ENCODE results near the gene IL4I1. TPM values are rescaled to one million over a fixed set of nuclear protein-coding genes. Genes with fewer than 3 reads are reported as not detected.

Gene IL4I1
- total RNA-seq, 1 donor from 2014 or later = not detected

- intact Hi-C loops (cut with micrococcal nuclease) = no loop called here
Observed at GRCh38 chr19:49908480-49909420, 12.1 kb upstream of the IL4I1 start.

GRCh38 chr19:49907745-49908446 is 11.2 kb upstream of the IL4I1 start:
- intact Hi-C loops (cut with micrococcal nuclease) = no loop called here
- DNase-seq = no peak
- ATAC-seq = no peak

More at GRCh38 chr19:49908480-49909420, 12.1 kb upstream of the IL4I1 start:
- no peak for DNase-seq
- no peak for ATAC-seq

DNA sequence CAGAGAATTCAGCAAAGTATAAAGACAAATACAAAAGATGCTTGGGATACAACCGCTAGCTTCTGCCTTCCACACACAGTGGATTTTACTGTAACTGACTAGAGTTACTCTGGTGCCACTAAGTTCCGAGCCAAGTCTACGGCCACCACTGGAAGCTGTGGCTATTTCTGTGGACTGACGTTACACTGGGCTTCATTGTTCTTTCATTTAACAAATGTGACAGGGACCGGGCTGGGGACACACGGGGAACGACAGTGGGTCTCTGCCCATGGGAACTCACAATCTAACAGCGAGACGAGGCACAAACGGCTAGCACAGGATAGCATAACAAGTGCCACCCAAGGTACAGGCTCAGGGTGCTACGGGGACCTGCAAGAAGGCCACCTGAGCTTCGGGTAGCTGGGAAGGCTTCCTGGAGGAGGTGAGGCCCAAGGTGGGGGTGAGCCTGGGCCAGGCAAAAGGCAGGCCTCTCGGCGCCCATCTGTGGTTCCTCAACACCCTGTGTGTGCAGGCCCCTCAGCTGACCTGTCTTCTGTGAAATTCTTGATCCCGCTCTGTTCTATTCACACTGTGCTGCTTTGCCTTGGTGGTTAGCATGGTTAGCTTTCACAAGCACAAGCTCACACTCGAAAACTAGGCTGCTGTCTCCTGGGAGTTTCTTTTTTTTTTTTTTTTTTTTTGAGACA is 10.3 kb upstream of the IL4I1 start:
- DNase-seq (no peak), ATAC-seq (no peak)
- intact Hi-C loops (cut with micrococcal nuclease) = no loop called here

- DNase-seq (no peak), ATAC-seq (no peak)
- intact Hi-C loops (cut with micrococcal nuclease) = no loop called here
Observed at GRCh38 chr19:49904136-49904535, 7.4 kb upstream of the IL4I1 start.

- DNase-seq = no peak
Observed at GRCh38 chr19:49895566-49896297, 955 bp downstream of the IL4I1 start.

GRCh38 chr19:49894879-49895565 is 1.7 kb downstream of the IL4I1 start:
- DNase-seq = no peak
- ATAC-seq = no peak
- intact Hi-C loops (cut with micrococcal nuclease) = no loop called here

More at GRCh38 chr19:49895566-49896297, 955 bp downstream of the IL4I1 start:
- no peak for ATAC-seq
- intact Hi-C loops (cut with micrococcal nuclease) = no loop called here

- DNase-seq = no peak
- no peak for ATAC-seq
- intact Hi-C loops (cut with micrococcal nuclease) = no loop called here
Observed at GRCh38 chr19:49894011-49894664, 2.5 kb downstream of the IL4I1 start.

- DNase-seq = no peak
- ATAC-seq = no peak
- intact Hi-C loops (cut with micrococcal nuclease) = no loop called here
Observed at GRCh38 chr19:49892716-49893115, 4.0 kb downstream of the IL4I1 start.

DNA sequence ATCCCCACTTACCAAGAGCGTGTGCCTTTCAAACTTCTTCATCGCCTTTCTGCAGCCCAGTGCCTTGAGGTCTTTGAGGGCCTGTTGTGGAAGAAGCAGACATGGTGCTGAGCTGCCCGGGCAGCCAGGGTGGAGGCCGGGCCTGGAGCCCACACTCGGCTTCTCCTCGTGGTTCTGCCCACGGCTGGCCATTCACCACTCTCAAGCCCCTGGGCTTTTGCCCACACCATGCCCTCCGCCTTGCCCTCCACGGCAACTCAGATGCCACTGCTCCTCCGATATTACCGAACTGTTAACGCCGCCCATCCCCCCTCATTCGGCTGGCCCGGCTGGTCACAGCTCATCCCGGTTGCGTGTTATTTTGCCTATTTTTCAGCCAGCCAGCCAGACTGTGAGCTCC is 5.3 kb downstream of the IL4I1 start:
- intact Hi-C loops (cut with micrococcal nuclease) = no loop called here
- no peak for ATAC-seq

GRCh38 chr19:49890349-49891311 is 6.1 kb downstream of the IL4I1 start:
- ATAC-seq = peak; percentile 31
- intact Hi-C loops (cut with micrococcal nuclease) = no loop called here
- no peak for DNase-seq

More for the DNA sequence above, 5.3 kb downstream of the IL4I1 start:
- DNase-seq = no peak

DNA sequence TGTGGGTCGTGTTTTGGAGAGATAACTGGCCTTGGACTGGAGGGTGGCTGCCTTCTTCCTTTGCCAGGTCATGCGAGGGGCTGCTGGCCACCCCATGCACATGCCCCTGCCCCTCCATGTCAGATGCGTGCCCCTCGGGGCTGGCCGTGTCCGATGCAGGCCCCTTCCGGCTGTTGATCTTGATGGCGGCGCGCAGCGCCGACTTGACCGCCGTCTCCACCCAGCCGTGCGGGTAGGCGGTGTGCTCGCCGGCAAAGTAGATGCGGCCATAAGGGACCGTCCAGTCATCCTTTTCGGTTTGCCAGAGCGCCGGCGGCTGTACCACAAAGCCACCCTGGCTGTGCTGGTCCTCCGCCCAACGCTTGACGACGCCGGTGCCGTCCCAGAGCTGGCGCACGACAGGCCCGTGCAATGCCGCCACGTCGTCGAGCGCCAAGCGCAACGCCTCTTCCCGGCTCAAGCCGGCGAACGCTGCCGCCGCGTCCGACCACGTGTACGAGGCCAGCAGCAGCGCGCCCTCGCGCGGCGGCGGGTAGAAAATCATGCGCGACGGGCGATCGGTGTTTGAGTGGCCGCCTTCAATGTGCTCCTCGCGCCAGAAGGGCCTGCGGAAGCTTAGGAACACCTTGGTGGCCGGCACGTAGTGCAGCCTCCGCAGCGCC is 6.9 kb downstream of the IL4I1 start:
- DNase-seq = peak; percentile 83
- ATAC-seq = peak; percentile 74
- intact Hi-C loops (cut with micrococcal nuclease) = no loop called here

DNA sequence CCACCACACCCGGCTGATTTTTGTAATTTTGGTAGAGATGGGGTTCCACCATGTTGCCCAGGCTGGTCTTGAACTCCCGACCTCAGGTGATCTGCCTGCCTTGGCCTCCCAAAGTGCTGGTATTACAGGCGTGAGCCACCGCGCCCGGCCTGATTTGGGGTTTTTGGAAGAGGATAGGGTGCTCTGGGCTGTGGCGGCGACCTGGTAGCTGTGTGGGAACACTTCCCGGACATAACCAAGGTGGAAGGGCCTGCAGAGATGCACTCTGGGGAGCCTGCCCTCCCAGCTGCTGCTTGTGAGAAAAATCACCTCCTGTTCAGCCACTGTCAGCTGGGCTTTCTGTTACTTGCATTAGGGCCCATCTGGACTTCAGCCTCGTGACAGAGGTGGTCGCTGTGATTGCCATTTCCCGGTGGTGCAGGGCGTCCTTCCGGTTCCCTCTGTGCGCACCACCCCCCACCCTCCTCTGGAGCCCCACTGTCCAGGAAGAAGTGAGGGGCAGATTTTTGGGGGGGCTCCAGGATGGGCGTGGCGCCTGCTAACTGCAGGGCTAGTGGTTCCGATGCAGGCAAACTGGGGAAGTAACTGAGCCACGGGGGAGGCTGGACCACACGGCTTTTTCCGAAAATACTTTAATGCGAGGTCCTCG is 7.5 kb downstream of the IL4I1 start:
- intact Hi-C loops (cut with micrococcal nuclease) = no loop called here
- ATAC-seq (no peak), DNase-seq (no peak)

DNA sequence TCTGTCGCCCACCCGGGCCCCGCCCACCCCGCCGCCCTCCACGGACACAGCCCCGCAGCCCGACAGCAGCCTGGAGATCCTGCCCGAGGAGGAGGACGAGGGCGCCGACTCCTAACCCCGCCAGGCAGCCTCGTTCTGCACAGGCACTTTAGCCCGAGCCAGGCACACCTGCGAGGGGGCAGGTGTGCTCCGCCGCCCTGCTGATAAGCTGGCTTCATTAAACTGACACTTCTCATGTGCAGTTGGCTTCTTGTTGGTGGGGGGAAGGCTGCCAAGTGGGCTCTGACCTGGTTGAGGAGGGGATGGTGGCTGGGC is 8.2 kb downstream of the IL4I1 start:
- no peak for DNase-seq
- no peak for ATAC-seq
- intact Hi-C loops (cut with micrococcal nuclease) = no loop called here

GRCh38 chr19:49887665-49888509 is 8.8 kb downstream of the IL4I1 start:
- DNase-seq = no peak
- intact Hi-C loops (cut with micrococcal nuclease) = no loop called here
- ATAC-seq = no peak

- DNase-seq (no peak), ATAC-seq (no peak)
- intact Hi-C loops (cut with micrococcal nuclease) = no loop called here
Observed at GRCh38 chr19:49887037-49887664, 9.5 kb downstream of the IL4I1 start.
